Stimulated activated naive CD4-positive, alpha-beta T cell treated with Interleukin-2 at 50 U/mL for 16 hours (primary cell): ENCODE results near the gene HELZ.

ENCODE experiments used
- DNase-seq: peaks from one replicate; lab custom pipeline; 2025; lab: John Stamatoyannopoulos, UW

Gene HELZ

DNA sequence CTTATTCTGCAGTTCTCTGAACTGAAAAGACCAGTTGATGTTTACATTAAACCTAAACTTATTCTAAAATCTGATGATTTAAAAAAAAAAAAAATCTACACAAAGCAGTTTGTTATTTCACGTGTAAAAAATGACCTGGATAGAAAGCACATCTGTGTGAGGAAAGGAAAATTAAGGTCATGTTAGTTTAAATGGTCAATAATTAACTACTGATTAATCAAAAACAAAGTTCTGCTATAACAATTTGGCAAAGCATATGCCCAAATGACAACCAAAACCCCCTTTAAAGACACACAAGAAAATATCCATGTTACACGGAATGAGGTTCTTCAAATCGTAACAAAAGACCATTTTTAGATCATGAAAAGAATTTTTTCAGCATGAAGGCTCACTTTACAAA lies 170.2 kb downstream of the HELZ start:
- DNase-seq, result no peak

DNA sequence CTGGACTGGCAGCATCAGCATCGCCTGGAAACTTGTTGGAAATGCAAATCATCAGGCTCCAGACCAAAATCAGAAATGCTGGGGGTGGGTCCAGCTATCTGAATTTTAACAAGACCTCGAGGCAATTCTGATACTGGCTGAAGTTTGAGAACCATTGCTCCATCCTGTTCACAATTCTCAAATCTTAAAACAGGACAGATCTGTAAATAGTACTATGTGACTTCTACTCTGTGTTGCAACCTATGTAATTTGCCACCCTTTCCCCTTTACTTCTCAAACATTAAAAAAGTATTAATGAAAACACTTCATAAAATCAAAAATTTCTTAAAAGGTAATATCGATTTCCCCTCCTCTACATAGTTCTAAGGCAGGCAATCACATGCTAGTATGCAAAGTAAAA lies 172.1 kb downstream of the HELZ start:
- DNase-seq, result no peak

DNA sequence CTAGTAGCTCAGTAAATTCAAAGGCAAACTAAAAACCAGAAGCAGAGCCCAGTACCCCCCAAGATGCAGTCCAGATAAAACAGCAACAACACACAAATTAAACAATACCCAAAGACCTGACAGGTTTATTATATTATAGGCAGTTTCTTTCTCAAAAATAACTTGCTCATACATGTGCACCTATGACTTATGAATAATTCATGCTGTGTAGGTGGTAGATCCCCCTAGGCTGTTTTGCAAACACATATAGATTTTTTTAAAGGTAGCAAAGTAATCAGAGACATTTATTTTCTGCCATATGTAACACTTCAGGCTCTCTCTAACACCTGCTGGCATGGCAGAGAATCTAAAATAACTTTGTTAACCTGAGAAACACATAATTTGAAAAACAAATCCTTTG lies 173.4 kb downstream of the HELZ start:
- no peak for DNase-seq

DNA sequence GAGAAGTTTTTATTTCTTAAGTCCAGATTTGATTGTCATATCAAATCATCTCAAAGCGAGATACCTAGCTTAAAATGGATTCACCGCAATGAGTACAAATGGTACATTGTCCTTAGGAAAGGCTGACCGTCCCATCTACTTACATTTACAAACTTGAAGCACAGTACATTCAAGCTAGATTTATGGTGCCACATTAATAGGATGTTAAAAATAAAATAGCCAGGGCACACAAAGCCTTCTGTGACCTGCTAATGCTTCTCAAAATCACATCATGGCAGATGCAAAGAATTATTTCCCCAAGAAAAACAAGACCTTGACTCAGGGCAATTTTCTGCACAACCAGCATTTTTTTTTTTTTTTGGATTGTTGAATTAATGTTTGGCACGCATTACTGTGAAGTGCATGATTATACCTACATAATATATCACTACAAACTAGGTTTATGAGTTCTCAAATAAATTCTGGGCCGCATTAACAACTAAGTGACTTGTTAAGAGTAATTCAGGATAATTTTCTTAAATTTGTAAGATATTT lies 175.3 kb downstream of the HELZ start:
- DNase-seq, result no peak

DNA sequence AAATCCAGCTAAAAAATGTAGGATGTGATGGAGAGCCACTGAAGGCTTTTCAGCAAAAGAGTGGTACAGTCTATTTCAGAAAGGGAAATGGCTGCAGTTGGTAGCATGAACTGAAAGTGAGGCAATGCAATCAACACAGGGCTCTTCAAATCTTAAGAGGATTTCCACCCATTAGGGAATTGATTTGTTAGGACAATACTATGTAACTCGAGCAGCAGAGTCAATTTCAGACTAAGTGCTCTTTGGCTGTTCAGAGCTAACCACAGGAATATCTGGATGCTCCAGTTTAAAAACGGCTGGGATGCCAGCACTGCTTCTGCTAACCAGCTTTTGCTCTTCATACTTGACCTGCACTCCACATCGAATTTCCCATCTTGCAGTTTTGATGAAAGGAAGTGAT lies 176.0 kb downstream of the HELZ start:
- no peak for DNase-seq

DNA sequence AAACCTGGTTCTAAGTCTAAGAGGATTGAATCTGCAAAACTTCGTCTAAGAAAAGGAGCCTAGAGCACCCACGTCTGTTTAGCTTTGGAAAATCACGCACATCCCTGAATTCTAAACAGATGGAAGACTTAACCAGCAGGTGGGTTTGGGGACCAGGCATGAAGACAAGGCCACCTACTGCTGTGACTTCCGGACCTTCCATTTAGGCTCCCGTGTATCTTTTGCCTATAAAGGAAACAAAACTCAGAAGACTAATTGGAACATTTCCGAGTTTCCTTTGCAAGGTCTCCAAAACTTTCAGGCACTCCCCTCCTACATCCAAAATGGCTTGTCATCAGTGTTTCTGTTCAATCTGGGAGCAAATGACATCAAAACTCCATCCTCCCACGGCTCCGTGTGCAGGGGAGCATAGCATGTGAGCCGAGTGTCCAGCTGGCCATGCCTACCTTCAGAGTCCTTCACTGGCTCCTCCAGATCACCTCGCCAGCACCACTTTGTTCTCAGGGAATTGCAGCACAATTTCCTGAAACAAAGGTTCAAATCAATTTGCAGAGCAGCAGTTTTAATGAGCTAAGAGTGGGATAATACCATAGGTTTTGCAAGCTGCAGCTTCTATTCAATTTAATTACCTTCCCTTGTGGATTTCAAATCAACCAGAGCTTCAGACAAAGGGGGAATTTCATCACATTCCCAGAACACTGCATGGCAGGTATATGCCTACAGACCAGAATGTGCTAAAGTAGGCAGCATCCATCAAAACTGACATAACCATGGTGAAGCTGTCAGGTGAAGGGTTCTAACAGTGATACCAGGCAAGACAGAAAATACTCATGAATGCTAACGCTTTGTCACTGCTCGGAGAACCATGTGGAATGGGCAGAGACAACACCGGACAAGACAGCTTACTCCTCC lies 177.2 kb downstream of the HELZ start:
- DNase-seq, result no peak

DNA sequence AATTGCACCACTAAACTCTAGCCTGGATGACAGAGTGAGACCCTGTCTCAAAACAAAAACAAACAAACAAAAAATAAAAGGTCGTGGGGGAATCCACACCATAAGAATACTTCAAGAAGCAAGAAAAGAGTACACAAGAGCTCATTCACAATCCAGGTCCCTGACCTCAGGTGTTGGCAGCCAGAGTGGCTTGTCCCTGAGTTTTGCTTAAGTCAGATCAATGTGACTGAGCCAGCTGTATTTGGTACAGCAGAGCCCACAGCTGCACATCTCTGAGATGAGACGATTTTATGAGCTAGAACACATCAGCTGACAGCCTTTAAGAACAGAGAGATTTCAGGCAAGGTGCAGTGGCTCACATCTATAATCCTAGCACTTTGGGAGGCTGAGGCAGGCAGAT lies 178.3 kb downstream of the HELZ start:
- DNase-seq, result no peak

DNA sequence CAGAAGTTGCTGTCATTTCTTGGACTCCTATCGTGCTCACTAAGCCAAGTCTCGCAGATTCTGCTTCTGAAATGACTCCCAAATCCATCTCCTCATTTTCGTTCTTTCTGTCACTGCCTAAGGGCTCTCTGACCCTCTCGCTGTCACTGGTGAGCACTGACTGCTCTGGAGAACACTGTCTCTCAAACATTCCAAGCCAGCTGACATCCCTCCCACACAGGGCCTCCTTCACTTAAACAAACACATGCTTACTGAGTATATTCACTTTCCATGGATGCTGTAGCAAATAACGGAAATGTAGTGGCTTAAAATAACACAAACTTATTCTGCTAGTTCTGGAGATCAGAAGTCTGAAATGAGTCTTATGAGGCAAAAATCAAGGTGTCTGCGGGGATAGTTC lies 181.9 kb downstream of the HELZ start:
- no peak for DNase-seq

DNA sequence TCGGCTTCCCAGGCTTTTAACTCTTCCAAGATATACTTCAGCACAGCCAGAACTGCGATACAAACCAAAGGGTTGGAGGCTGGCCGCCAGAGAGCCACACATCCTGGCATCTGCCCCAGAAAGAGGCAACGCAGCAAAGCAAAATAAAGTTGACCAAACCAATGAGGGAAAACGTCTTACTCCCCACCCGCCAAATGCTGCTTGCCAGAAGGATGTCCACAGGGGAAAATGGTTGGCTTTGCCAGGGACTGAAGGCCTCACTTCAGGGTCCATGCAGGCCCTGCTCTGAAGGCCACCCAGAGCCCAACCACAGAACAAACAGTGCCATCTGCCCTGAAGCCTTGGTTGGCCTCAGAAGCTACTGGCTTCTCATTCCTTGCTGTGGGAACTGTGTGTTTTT lies 185.6 kb downstream of the HELZ start:
- DNase-seq, result no peak

DNA sequence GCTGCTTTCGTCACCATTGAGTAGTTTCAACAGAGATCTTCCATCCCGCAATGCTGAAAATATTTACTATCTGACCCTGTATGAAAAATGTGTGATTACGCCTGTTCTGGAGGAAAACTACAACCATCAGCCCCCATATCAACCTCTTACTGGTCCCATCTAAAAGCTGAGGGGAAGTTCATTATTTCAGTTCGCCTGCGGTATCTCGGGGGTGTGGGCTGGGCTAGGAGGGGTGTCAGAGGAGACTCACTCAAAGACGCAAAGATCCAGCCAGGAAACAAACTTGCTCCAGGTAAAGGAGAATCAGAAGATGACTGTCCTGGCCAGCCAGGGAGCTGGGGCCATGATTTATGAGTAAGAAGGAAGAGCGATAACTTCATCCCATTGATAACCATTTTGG lies 187.0 kb downstream of the HELZ start:
- DNase-seq, result no peak

DNA sequence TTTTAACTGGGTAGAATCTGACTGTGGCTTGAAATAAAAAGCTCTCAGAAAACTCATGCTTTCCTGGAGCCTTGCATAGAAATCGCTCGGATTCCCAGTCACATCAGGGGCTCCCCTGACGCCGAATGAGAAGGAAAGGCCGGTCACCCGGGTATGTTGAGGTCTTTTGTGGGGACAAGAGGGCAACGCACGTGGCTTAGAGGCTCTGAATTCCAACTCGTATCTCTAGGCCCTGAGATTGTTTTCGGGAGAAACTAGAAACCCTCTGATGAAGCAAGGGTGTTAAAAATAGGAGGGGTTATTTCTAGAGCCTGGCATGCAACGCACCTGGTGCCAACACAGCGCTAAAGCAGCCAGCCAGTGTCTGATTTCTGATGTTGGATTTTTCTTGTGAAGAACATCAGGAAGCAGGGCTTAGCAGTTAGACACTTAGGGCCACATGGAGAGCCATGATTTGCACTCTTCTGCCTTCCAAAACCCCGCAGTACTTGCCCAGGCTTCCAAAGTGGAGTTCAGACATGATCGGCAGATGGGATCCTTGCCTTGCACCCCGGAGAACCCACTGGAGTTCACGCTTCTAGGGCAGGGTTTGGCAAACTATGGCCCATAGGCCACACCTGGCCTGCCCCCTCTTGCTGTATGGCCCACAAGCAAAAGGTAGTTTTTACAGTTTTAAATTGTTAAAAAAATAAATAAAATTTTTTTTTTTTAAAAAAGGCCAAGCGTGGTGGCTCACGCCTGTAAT lies 188.1 kb downstream of the HELZ start:
- no peak for DNase-seq

DNA sequence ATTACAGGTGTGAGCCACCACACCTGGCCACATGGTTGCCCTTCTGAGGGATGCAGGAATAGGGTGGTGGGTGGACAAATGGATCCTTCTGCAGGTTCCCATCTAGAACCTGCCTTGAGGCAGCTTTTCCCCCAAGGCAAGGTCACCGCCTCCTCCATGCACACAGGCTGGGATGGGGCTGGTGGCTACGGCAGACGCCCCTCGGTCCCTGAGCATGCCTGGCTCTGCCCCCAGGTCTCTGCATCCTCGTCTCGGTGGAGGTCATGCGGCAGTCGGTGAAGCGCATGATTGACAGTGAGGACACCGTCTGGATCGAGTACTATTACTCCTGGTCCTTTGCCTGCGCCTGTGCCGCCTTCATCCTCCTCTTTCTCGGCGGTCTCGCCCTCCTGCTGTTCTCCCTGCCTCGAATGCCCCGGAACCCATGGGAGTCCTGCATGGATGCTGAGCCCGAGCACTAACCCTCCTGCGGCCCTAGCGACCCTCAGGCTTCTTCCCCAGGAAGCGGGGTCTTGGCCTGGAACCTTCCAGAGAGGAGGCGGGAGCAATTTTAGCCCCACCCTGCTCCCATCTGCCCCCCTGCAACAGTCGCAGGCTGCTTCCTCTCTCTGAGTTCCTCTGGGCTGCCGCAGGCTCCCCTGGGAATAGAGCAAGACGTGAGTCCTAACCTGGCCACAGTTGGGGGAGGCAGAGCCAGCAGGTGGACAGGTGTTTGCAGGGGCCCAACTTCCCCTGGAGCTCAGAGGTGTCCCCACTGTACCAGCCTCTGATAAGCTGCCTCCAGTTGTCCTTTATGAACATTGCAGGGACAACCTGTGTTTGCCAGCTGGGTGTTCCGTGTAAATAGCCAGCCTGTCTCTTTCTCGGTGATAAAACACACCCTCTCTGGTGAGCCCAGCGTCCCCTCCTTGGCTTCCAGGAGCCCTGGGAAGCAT lies 188.9 kb downstream of the HELZ start:
- no peak for DNase-seq

DNA sequence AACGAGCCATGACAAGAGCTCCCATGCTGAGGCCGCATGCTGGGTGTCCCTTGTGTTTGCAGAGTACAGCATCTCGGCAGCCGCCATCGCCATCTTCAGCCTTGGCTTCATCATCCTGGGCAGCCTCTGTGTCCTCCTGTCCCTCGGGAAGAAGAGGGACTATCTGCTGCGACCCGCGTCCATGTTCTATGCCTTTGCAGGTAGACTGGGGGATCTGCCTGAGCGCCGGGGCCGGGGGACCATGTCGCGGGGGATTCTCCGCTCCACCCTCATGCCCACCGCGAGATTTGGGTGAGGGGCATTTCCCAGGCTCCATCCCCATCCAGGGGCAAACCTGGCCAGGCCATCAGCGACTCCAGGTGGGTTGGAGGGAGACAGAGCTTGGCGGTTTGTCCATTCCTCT lies 190.0 kb downstream of the HELZ start:
- DNase-seq, result no peak

DNA sequence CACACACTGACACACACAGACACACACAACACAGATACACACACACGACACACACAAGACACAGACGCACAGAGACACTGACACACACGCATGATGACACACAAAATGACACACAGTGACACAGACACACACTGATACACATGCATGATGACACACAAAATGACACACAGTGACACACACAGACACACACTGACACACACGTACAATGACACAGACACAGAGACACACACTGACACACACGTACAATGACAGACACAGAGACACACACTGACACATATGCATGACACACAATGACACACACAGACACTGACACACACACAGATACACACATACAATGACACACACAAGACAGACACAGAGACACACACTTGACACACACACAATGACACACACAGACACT lies 190.4 kb downstream of the HELZ start:
- DNase-seq, result no peak

DNA sequence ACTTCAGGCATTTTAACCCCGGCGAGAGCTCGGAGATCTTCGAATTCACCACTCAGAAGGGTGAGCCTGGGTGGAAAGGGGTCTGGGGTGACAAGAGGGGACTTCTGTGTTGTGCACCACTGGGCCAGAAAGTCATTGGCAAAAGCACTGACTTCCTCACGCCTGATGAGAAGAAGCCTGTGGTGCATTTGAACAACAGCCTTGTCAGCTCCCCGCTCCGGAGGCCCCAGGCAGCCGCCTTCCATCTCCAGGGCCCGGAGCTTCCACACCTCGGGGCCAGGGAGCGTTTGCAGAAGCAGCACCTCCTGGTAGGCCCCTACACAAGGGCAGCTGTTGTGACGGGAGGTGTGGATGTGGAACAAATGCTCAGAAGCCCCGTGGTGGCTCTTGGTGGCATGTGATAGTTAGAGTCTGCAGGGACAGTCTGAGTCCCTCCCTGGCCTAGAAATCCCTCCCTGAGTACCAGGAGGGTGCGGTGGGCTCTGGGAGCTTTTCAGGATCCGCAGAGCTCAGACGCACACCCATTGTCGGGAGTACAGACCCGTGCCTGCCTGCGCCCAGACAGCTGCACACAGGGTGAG lies 190.9 kb downstream of the HELZ start:
- DNase-seq, result no peak

DNA sequence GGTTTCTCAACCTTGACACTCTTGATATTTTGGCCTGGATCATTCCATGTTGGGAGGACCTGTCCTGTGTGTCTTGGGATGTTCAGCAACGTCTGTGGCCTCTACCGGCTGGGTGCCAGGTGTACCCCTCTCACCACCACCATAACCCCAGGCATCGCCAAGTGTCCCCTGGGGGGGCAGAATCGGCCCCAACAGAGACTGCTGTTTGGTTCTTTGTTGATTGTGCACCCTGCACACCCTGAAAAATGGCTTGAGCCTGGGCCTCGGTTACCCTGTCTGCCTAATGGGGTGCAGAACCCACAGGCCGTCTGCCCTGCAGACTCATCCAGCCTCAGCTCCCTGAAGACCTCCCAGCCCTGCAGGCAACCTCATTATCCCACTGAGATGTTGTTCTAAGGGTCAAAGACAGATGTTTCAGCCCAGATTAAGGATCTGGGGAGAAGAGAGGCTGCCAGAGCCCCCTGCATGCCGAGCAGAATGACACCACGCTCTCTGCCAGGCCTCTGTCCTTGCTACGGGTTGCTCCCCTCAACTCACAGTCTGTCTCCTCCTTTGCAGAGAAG lies 191.5 kb downstream of the HELZ start:
- DNase-seq, result no peak

DNA sequence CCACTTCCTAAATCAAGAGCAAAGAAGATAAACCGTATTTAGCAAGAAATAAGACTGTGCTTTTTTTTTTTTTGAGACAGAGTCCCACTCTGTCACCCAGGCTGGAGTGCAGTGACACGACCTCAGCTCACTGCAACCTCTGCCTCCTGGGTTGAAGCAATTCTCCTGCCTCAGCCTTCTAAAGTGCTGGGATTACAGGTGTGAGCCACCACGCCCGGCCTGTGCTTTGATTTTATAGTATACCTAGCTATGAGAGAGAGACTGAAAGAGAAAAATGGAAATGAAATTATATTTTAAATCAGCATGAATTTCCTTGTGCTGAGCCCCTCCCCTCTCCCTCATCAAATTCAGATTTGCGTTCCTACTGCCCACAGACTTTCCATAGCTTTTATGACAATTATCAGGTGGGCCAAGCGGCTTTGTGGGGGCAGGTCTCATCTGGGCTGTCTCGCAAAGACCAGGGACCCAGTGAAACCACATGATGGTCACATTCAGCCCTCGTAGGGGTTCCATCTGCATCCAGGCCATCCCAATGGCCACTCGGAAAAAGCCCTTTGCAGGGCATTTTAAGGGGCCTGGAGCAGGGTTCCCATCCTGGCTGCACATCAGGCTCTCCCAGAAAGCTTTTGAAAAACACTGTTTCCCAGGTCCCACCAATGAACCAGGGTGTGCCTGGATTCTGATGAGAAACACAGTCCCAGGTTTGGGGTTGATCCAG lies 192.1 kb downstream of the HELZ start:
- no peak for DNase-seq

DNA sequence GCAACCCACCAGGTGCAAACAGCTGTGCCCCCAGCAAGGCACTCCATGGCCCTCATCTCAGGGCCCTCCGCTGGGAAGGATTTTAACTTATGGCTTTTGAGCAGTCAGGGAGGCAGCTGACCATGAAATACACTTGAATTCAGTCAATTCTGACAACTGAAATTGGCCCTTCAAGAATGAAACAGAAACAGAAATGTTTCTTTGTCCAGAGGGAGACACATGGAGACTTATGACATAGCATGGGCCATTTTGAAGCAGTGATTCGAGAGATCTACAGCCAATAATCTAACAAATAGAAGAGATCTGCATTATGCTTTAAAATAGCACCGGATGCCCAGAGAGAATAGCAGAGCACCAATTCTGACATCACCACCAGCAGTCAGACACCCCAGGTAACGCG lies 193.2 kb downstream of the HELZ start:
- no peak for DNase-seq

DNA sequence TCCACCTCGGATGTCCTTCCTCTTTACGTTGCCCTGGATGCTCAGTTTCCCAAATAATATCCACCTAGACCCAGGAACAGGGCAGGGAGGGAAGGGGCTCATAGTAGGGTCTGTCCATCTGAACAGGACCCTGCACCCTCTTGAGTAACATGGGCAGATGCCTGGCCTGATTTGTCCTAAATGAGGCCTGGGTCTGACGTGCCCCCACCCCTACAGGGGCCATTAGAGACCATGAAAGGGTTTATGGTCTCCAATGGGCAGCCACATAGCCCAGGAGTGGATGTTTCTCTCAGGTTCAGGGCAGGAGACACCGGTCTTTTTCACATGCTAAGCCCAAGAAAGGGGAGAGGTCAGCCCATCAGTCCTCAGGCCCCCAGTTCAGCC lies 193.8 kb downstream of the HELZ start:
- DNase-seq, result no peak

DNA sequence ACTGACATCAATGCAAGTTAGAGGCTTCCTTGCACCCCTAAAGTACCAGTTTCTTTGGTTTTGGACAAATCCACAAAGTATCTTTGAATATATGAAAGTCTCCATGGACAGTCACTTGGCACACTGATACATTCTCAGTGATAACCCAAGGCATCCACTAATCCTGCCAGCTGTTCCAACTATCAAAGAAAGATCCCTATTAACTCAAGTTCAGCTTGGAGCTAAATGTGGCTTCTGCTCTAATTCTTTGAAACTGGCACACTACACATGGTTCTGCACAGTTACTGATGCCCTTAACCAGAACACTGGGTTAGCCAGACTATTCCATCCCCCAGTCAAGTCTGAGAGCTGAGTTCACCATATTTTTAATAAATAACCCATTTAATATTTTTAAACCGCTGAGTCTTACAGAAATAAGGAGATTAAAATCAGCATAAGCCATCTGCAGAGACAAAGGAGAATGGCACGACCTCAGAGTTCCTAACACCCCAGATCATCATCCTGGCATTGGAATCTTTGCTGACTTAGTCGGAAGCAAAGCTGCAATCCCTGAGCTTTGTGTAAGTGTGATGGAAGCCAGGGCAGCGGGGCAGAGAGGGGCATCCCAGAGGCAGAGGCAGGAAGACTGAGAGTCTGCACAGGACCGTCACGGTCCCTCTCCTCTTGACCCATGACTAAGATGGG lies 194.4 kb downstream of the HELZ start:
- no peak for DNase-seq
